OCI-LY7 (cell line): ENCODE data around the gene SLC16A13. TPM values are rescaled to one million over a fixed set of nuclear protein-coding genes. Genes with fewer than 3 reads are reported as not detected.

Source experiments
- BruUV-seq: library from RNA; stranded (reverse); fragments of 400-500 nt; replicated peaks from 2 replicates; lab custom pipeline; 2021; lab: Mats Ljungman, UMichigan
- CTCF ChIA-PET: fragments of 300-600 bp; sonication (Branson Sonifier 250); formaldehyde crosslinking; loops from one replicate; lab custom pipeline; 2022; ENCODE audit warnings: antibody characterized with exemption; ENCODE audit not compliant: unreplicated experiment; lab: Charles Lee
- POLR2A ChIA-PET: fragments of 300-600 bp; sonication (Branson Sonifier 250); formaldehyde crosslinking; loops from one replicate; lab custom pipeline; 2022; ENCODE audit warnings: antibody characterized with exemption; lab: Charles Lee
- DNase-seq: peaks from one replicate; pipeline ENCODE4 v3.0.0-alpha.2; 2015; ENCODE audit warnings: low spot score
- H2AFZ ChIP-seq: fragments of 200-600 bp; sonication (generic), shearing (Covaris generic); 2 replicates; pipeline ENCODE4 v1.6.1; 2014; ENCODE audit warnings: mild to moderate bottlenecking, antibody characterized with exemption, low read length, moderate library complexity
- H3K27ac ChIP-seq: fragments of 200-600 bp; sonication (generic); 2 replicates; pipeline ENCODE4 v1.5.1; 2014; ENCODE audit warnings: mixed run types, low read depth, mild to moderate bottlenecking, moderate library complexity, low read length, inconsistent platforms; ENCODE audit not compliant: poor library complexity, severe bottlenecking
- H3K36me3 ChIP-seq: fragments of 200-600 bp; sonication (generic); 2 replicates; pipeline ENCODE4 v1.6.1; 2014; ENCODE audit warnings: mild to moderate bottlenecking, antibody characterized with exemption, low read length, moderate library complexity, mixed read lengths; ENCODE audit not compliant: insufficient read depth
- H3K4me1 ChIP-seq: fragments of 200-600 bp; sonication (generic); 2 replicates; pipeline ENCODE4 v1.5.1; 2014; ENCODE audit warnings: mild to moderate bottlenecking, low read length; ENCODE audit not compliant: insufficient read depth, poor library complexity, severe bottlenecking
- H3K4me2 ChIP-seq: fragments of 200-600 bp; sonication (generic); 2 replicates; pipeline ENCODE4 v1.6.1; 2014; ENCODE audit warnings: mild to moderate bottlenecking, low read length
- H3K4me3 ChIP-seq: fragments of 200-600 bp; sonication (generic); 2 replicates; pipeline ENCODE4 v1.5.1; 2014; ENCODE audit warnings: mild to moderate bottlenecking, low read depth, low read length; ENCODE audit not compliant: poor library complexity, severe bottlenecking
- H3K79me2 ChIP-seq: fragments of 200-600 bp; sonication (generic); 2 replicates; pipeline ENCODE4 v1.6.1; 2016; ENCODE audit warnings: low read depth, mild to moderate bottlenecking, low read length, moderate library complexity, mixed read lengths; ENCODE audit not compliant: insufficient read depth
- H3K9me2 ChIP-seq: fragments of 200-600 bp; sonication (generic); 2 replicates; pipeline ENCODE4 v1.6.1; 2016; ENCODE audit warnings: mild to moderate bottlenecking, low read length, mixed read lengths; ENCODE audit not compliant: insufficient read depth
- H3K9me3 ChIP-seq: fragments of 200-600 bp; sonication (generic); 2 replicates; pipeline ENCODE4 v1.6.1; 2014; ENCODE audit warnings: mild to moderate bottlenecking, mixed run types, low read length, mixed read lengths
- H4K20me1 ChIP-seq: fragments of 200-600 bp; sonication (generic); 2 replicates; pipeline ENCODE4 v1.6.1; 2014; ENCODE audit warnings: mild to moderate bottlenecking, antibody characterized with exemption, low read length, moderate library complexity, mixed read lengths; ENCODE audit not compliant: insufficient read depth
- CTCF ChIP-seq: fragments of 200-600 bp; sonication (generic); conservative IDR thresholded peaks from 2 replicates; pipeline ENCODE4 v1.5.1; 2014; ENCODE audit warnings: mild to moderate bottlenecking, antibody characterized with exemption, low read length, moderate library complexity, mixed read lengths
- EZH2phosphoT487 ChIP-seq: fragments of 200-600 bp; sonication (generic); IDR thresholded peaks from 2 replicates; pipeline ENCODE4 v1.6.1; 2018; ENCODE audit warnings: low read depth, borderline replicate concordance, mild to moderate bottlenecking, mixed run types, antibody characterized with exemption, low read length, moderate library complexity, mixed read lengths
- intact Hi-C: fragments of 100-400 bp; cut with micrococcal nuclease; formaldehyde crosslinking; loops from one replicate; pipeline ENCODE4 v1.10.0; 2022; ENCODE audit not compliant: unreplicated experiment
- total RNA-seq, 2 experiments: library from RNA; depleted of rRNA in 1 of 2; stranded (reverse); fragments of >200 nt in 1 of 2; shearing (Covaris generic) in 1 of 2; gene quantifications; 2 replicates each; pipeline ENCODE4 v1.2.3, GENCODE V29; 2014 to 2022

SLC16A13 gene
- total RNA-seq, 2 experiments from 2014 or later, result 2.8 to 22.5 TPM

DNA sequence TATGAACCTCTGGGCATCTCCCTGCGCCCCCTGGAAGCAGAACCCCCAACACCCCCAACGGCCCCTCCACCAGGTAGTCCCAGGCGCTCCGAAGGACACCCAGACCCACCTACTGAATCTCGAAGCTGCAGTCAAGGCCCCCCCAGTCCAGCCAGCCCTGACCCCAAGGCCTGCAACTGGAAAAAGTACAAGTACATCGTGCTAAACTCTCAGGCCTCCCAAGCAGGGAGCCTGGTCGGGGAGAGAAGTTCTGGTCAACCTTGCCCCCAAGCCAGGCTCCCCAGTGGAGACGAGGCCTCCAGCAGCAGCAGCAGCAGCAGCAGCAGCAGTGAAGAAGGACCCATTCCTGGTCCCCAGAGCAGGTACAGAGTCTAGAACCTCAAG lies 11.4 kb upstream of the SLC16A13 start:
- ChIA-PET POLR2A (interaction anchor here (0.6 kb wide), 1 partner anchor 1492 kb away, joined by 3 read pairs; no protein-coding TSS in a partner anchor), CTCF (interaction anchor here (0.6 kb wide), 1 partner anchor 1151 kb away, joined by 4 read pairs; no protein-coding TSS in a partner anchor)
- TF ChIP-seq EZH2phosphoT487 (no peak), CTCF (no peak)
- intact Hi-C loops, result loop anchor here (5.0 kb wide), 1 partner anchor 112 kb away; no protein-coding TSS in a partner anchor
- Histone ChIP-seq H3K9me3 (no peaks in the 10 kb centered on the region), H3K79me2 (no peaks in the 10 kb centered on the region), H3K27ac (no peak overlapping the region), H3K4me3 (no peak overlapping the region), H3K4me1 (peaks cover 10% of the 10 kb centered on the region), H2AFZ (no peak overlapping the region), H3K9me2 (no peaks in the 10 kb centered on the region), H3K36me3 (no peaks in the 10 kb centered on the region), H3K4me2 (no peak overlapping the region), H4K20me1 (no peaks in the 10 kb centered on the region)
- no TSS peak for BruUV-seq
- no peak for DNase-seq

DNA sequence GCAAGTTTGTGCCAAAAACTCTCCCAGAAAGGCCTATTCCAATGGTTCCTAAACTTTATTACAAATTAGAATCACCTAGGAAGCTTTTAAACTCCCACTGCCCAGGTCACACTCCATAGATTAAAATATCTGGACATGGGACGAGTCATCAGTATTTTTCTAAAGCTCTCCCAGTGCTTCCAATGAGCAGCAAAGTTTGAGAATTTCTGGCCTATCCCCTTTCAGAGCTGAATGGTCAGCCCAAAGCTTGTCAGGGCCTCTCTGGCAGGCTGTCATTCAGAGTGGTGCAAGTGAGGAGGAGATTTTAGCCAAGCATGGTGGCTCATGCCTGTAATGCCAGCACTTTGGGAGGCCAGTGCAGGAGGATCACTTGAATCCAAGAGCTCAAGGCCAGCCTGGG lies 10.6 kb upstream of the SLC16A13 start:
- intact Hi-C loops, result no loop called here
- no peak overlapping the region for H3K4me3 ChIP-seq
- ChIA-PET CTCF (interaction anchor here (0.6 kb wide), 1 partner anchor 1150 kb away, joined by 4 read pairs; no protein-coding TSS in a partner anchor), POLR2A (interaction anchor here (0.6 kb wide), 1 partner anchor 1493 kb away, joined by 3 read pairs; no protein-coding TSS in a partner anchor)
- H4K20me1 ChIP-seq, result no peaks in the 10 kb centered on the region
- H3K79me2 ChIP-seq, result no peaks in the 10 kb centered on the region
- no peak for DNase-seq
- TF ChIP-seq CTCF, result no peak
- TF ChIP-seq EZH2phosphoT487, result no peak
- BruUV-seq, result no TSS peak
- no peaks in the 10 kb centered on the region for H3K9me2 ChIP-seq
- H3K9me3 ChIP-seq, result no peaks in the 10 kb centered on the region
- no peak overlapping the region for H3K27ac ChIP-seq
- peaks cover 10% of the 10 kb centered on the region for H3K4me1 ChIP-seq
- no peak overlapping the region for H2AFZ ChIP-seq
- no peaks in the 10 kb centered on the region for H3K36me3 ChIP-seq
- no peak overlapping the region for H3K4me2 ChIP-seq

DNA sequence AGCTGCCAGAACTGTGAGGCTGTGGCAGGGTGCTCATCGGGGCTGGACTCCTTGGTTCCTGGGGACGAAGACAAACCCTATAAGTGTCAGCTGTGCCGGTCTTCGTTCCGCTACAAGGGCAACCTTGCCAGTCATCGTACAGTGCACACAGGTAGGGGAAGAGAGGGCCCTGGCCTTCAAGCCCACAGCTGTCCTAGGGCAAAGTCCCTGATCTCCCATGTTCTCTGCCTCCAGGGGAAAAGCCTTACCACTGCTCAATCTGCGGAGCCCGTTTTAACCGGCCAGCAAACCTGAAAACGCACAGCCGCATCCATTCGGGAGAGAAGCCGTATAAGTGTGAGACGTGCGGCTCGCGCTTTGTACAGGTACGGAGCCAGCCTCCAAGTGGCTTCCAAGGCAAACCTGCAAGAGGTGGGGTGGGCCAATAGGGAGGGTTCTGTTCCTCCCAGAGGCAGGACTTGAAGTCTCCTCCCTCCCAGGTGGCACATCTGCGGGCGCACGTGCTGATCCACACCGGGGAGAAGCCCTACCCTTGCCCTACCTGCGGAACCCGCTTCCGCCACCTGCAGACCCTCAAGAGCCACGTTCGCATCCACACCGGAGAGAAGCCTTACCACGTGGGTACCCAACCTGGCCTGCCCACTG lies 9.2 kb upstream of the SLC16A13 start:
- ChIA-PET CTCF (no interaction called here), POLR2A (no interaction called here)
- no peaks in the 10 kb centered on the region for H3K36me3 ChIP-seq
- H4K20me1 ChIP-seq, result no peaks in the 10 kb centered on the region
- no peaks in the 10 kb centered on the region for H3K79me2 ChIP-seq
- TF ChIP-seq EZH2phosphoT487 (no peak), CTCF (no peak)
- intact Hi-C loops, result no loop called here
- H3K9me3 ChIP-seq, result no peaks in the 10 kb centered on the region
- no peaks in the 10 kb centered on the region for H3K9me2 ChIP-seq
- no peak overlapping the region for H3K4me3 ChIP-seq
- no peak for DNase-seq
- BruUV-seq, result no TSS peak
- no peak overlapping the region for H2AFZ ChIP-seq
- H3K4me1 ChIP-seq, result peaks cover 8% of the 10 kb centered on the region
- no peak overlapping the region for H3K4me2 ChIP-seq
- H3K27ac ChIP-seq, result no peak overlapping the region
